ENCODE results near the gene ZNF764. TPM values are rescaled to one million over a fixed set of nuclear protein-coding genes. Genes with fewer than 3 reads are reported as not detected.
A peak's percentile ranks its signal among the peaks of the same experiment; 100 is the strongest.

The ZNF764 gene
- total RNA-seq, 4 donors from 2014 or later: 8.3 to 12.0 (median 10.3) TPM

- intact Hi-C loops (cut with DNase I; ENCODE audit: low total_unique reads): no loop called here
- no peak for TF ChIP-seq CTCF (IDR thresholded peaks at IDR 0.05)
- no peak for TF ChIP-seq POLR2A (IDR thresholded peaks at IDR 0.05)
- 94 to 95% methylated on average over 1 of the region's 1 CpG for WGBS, 2 donors
- no peak for DNase-seq (ENCODE audit: low spot score in 2 of 2)
- H3K4me3 ChIP-seq (ENCODE audit: low read depth, poor library complexity, severe bottlenecking): no peak overlapping the region
Observed at GRCh38 chr16:30574678-30575077, 16.5 kb upstream of the ZNF764 start.

GRCh38 chr16:30571445-30572322, 13.5 kb upstream of the ZNF764 start, which contains the start of gene ZNF688:
ZNF688 (minus strand) TSS chr16:30571714; CDS start chr16:30571629, 85 bp downstream.
- 0 to 1% methylated on average over 9 to 56 of the region's 67 CpGs for WGBS, 2 donors
- H3K4me3 ChIP-seq (ENCODE audit: low read depth, poor library complexity, severe bottlenecking): peak within 1 kb of the TSS; percentile 66
- no peak for TF ChIP-seq POLR2A (IDR thresholded peaks at IDR 0.05)
- no peak for TF ChIP-seq CTCF (IDR thresholded peaks at IDR 0.05)
- peak; percentile 97 to 99 for DNase-seq (ENCODE audit: low spot score in 2 of 2)
- intact Hi-C loops (cut with DNase I; ENCODE audit: low total_unique reads): no loop called here

GRCh38 chr16:30570636-30571444, 12.7 kb upstream of the ZNF764 start:
- H3K4me3 ChIP-seq (ENCODE audit: low read depth, poor library complexity, severe bottlenecking): peak overlapping the region; percentile 66
- intact Hi-C loops (cut with DNase I; ENCODE audit: low total_unique reads): no loop called here
- TF ChIP-seq CTCF (IDR thresholded peaks at IDR 0.05): no peak
- no peak for TF ChIP-seq POLR2A (IDR thresholded peaks at IDR 0.05)
- DNase-seq (ENCODE audit: low spot score in 2 of 2): no peak
- 8% methylated on average over 18 to 22 of the region's 22 CpGs for WGBS, 2 donors

GRCh38 chr16:30569746-30570635, 11.8 kb upstream of the ZNF764 start:
- no peak overlapping the region for H3K4me3 ChIP-seq (ENCODE audit: low read depth, poor library complexity, severe bottlenecking)
- intact Hi-C loops (cut with DNase I; ENCODE audit: low total_unique reads): loop anchor here (10.0 kb wide), 1 partner anchor 65 kb away; no protein-coding TSS in a partner anchor
- TF ChIP-seq POLR2A (IDR thresholded peaks at IDR 0.05) (no peak), CTCF (IDR thresholded peaks at IDR 0.05) (no peak)
- 87 to 89% methylated on average over 34 to 39 of the region's 44 CpGs for WGBS, 2 donors
- DNase-seq (ENCODE audit: low spot score in 2 of 2): no peak

- no peak for TF ChIP-seq POLR2A (IDR thresholded peaks at IDR 0.05)
- no peak for TF ChIP-seq CTCF (IDR thresholded peaks at IDR 0.05)
- WGBS, 2 donors: 90 to 94% methylated on average over 3 of the region's 3 CpGs
- H3K4me3 ChIP-seq (ENCODE audit: low read depth, poor library complexity, severe bottlenecking): no peak overlapping the region
- intact Hi-C loops (cut with DNase I; ENCODE audit: low total_unique reads): loop anchor here (10.0 kb wide), 1 partner anchor 66 kb away; no protein-coding TSS in a partner anchor
- no peak for DNase-seq (ENCODE audit: low spot score in 2 of 2)
Observed at GRCh38 chr16:30569281-30569680, 11.1 kb upstream of the ZNF764 start.

Measured in lower leg skin (tissue), 4 donors.